Posterior cingulate gyrus (tissue), 11 donors: ENCODE data around the gene RASL11B.

Source experiments
- DNase-seq, 10 donors: peaks; one replicate each; pipeline versions ENCODE4 v3.0.0 to v3.0.0-alpha.2; 2020 to 2021; ENCODE audit warnings: mixed read lengths in 3 of 10
- intact Hi-C: fragments of 100-400 bp; cut with DNase I; formaldehyde crosslinking; loops from one replicate; pipeline ENCODE4 v1.15.1; 2023

Gene RASL11B

GRCh38 chr4:52869656-52870055, 7.5 kb downstream of the RASL11B start:
- intact Hi-C loops = loop anchor here (10.0 kb wide), 1 partner anchor 95 kb away; no protein-coding TSS in a partner anchor
- DNase-seq = no peak

GRCh38 chr4:52870225-52870624, 8.1 kb downstream of the RASL11B start:
- peak in 1 of 10 donors; percentile 29 for DNase-seq
- intact Hi-C loops = no loop called here

- peak in 1 of 10 donors; percentile 24 for DNase-seq
- intact Hi-C loops = no loop called here
These were observed 11.1 kb downstream of the RASL11B start for GRCh38 chr4:52873191-52873590.

GRCh38 chr4:52873861-52874343, 11.8 kb downstream of the RASL11B start:
- intact Hi-C loops = no loop called here
- DNase-seq = no peak

- intact Hi-C loops = no loop called here
These were observed 12.8 kb downstream of the RASL11B start for GRCh38 chr4:52874948-52875347.

GRCh38 chr4:52876069-52876468, 14.0 kb downstream of the RASL11B start:
- DNase-seq = no peak
- intact Hi-C loops = no loop called here

More at GRCh38 chr4:52874948-52875347, 12.8 kb downstream of the RASL11B start:
- DNase-seq = no peak

- intact Hi-C loops = no loop called here
- DNase-seq = no peak
These were observed 14.9 kb downstream of the RASL11B start for GRCh38 chr4:52877036-52877435.

GRCh38 chr4:52877694-52878093, 15.6 kb downstream of the RASL11B start:
- no peak for DNase-seq
- intact Hi-C loops = no loop called here

GRCh38 chr4:52879471-52879870, 17.4 kb downstream of the RASL11B start:
- intact Hi-C loops = no loop called here

GRCh38 chr4:52880994-52881393, 18.9 kb downstream of the RASL11B start:
- no peak for DNase-seq
- intact Hi-C loops = no loop called here

More at GRCh38 chr4:52879471-52879870, 17.4 kb downstream of the RASL11B start:
- DNase-seq = no peak

- intact Hi-C loops = no loop called here
These were observed 21.1 kb downstream of the RASL11B start for GRCh38 chr4:52883183-52883621.

GRCh38 chr4:52883707-52884669, 21.9 kb downstream of the RASL11B start:
- DNase-seq = no peak
- intact Hi-C loops = no loop called here

More at GRCh38 chr4:52883183-52883621, 21.1 kb downstream of the RASL11B start:
- no peak for DNase-seq

GRCh38 chr4:52884994-52885393, 22.9 kb downstream of the RASL11B start:
- DNase-seq = no peak
- intact Hi-C loops = no loop called here

- intact Hi-C loops = no loop called here
- no peak for DNase-seq
These were observed 27.2 kb downstream of the RASL11B start for GRCh38 chr4:52889354-52889753.

- intact Hi-C loops = no loop called here
- no peak for DNase-seq
These were observed 27.8 kb downstream of the RASL11B start for GRCh38 chr4:52889778-52890520.

GRCh38 chr4:52890521-52890791, 28.3 kb downstream of the RASL11B start:
- intact Hi-C loops = no loop called here

GRCh38 chr4:52891743-52892142, 29.6 kb downstream of the RASL11B start:
- no peak for DNase-seq
- intact Hi-C loops = no loop called here

More at GRCh38 chr4:52890521-52890791, 28.3 kb downstream of the RASL11B start:
- no peak for DNase-seq

- DNase-seq = no peak
These were observed 30.8 kb downstream of the RASL11B start for GRCh38 chr4:52892880-52893279.

GRCh38 chr4:52894443-52894842, 32.3 kb downstream of the RASL11B start:
- intact Hi-C loops = no loop called here
- DNase-seq = no peak

More at GRCh38 chr4:52892880-52893279, 30.8 kb downstream of the RASL11B start:
- intact Hi-C loops = no loop called here

- DNase-seq = no peak
- intact Hi-C loops = no loop called here
These were observed 41.2 kb downstream of the RASL11B start for GRCh38 chr4:52903273-52903672.

- intact Hi-C loops = no loop called here
- no peak for DNase-seq
These were observed 42.3 kb downstream of the RASL11B start for GRCh38 chr4:52904421-52904820.
